H7 (cell line): ENCODE results near the gene NUCB1. TPM values are rescaled to one million over a fixed set of nuclear protein-coding genes. Genes with fewer than 3 reads are reported as not detected.

Source experiments
- total RNA-seq: library from RNA; depleted of rRNA; stranded (reverse); fragments of >200 nt; shearing (Covaris generic); gene quantifications from 2 replicates; pipeline ENCODE4 v1.2.3, GENCODE V29; 2014; rRNA removed

The NUCB1 gene
- total RNA-seq, 1 experiment from 2014 or later, result 203 TPM

Other genes with a start within 250 kb of the NUCB1 start
- 0.15 TPM in 1 of 2 replicates, not detected in the other for gene NTN5, start 227.3 kb upstream of the NUCB1 start, total RNA-seq
- gene FUT2, start 204.3 kb upstream of the NUCB1 start, total RNA-seq, result 0.78 and 1.8 TPM in 2 replicates
- 1.7 and 2.4 TPM in 2 replicates for gene MAMSTR, start 180.6 kb upstream of the NUCB1 start, total RNA-seq
- gene RASIP1, start 159.7 kb upstream of the NUCB1 start, total RNA-seq, result 4.5 and 4.6 TPM in 2 replicates
- 0.18 and 0.24 TPM in 2 replicates for gene IZUMO1, start 153.4 kb upstream of the NUCB1 start, total RNA-seq
- 6.1 and 8.2 TPM in 2 replicates for gene FUT1, start 147.7 kb upstream of the NUCB1 start, total RNA-seq
- 0.35 TPM in 1 of 2 replicates, not detected in the other for gene FGF21, start 144.8 kb upstream of the NUCB1 start, total RNA-seq
- 31.5 and 40.0 TPM in 2 replicates for gene BCAT2, start 89.3 kb upstream of the NUCB1 start, total RNA-seq
- 9.9 and 18.0 TPM in 2 replicates for gene HSD17B14, start 63.8 kb upstream of the NUCB1 start, total RNA-seq
- 20.6 and 25.6 TPM in 2 replicates for gene PLEKHA4, start 31.7 kb upstream of the NUCB1 start, total RNA-seq
- 20.3 and 21.6 TPM in 2 replicates for gene PPP1R15A, start 27.9 kb upstream of the NUCB1 start, total RNA-seq
- gene TULP2, start 1.6 kb upstream of the NUCB1 start, total RNA-seq, result 0.52 and 1.1 TPM in 2 replicates
- not detected in 2 replicates for gene DHDH, start 33.4 kb downstream of the NUCB1 start, total RNA-seq
- gene BAX, start 54.6 kb downstream of the NUCB1 start, total RNA-seq, result 57.8 and 72.6 TPM in 2 replicates
- 2,437 and 3,282 TPM in 2 replicates for gene FTL, start 65.0 kb downstream of the NUCB1 start, total RNA-seq
- gene GYS1, start 93.0 kb downstream of the NUCB1 start, total RNA-seq, result 35.2 and 50.2 TPM in 2 replicates
- gene RUVBL2, start 93.6 kb downstream of the NUCB1 start, total RNA-seq, result 256 and 327 TPM in 2 replicates
- not detected in 2 replicates for gene LHB, start 116.8 kb downstream of the NUCB1 start, total RNA-seq
- not detected in 2 replicates for gene CGB3, start 124.0 kb downstream of the NUCB1 start, total RNA-seq
- 1.4 TPM in 1 of 2 replicates, not detected in the other for gene CGB2, start 131.6 kb downstream of the NUCB1 start, total RNA-seq
- gene CGB1, start 136.6 kb downstream of the NUCB1 start, total RNA-seq, result not detected in 2 replicates
- gene CGB5, start 143.5 kb downstream of the NUCB1 start, total RNA-seq, result not detected in 2 replicates
- not detected in 2 replicates for gene CGB8, start 148.8 kb downstream of the NUCB1 start, total RNA-seq
- not detected in 2 replicates for gene CGB7, start 157.4 kb downstream of the NUCB1 start, total RNA-seq
- 0.81 and 1.2 TPM in 2 replicates for gene NTF4, start 164.5 kb downstream of the NUCB1 start, total RNA-seq
- gene KCNA7, start 172.4 kb downstream of the NUCB1 start, total RNA-seq, result not detected in 2 replicates
- 338 and 397 TPM in 2 replicates for gene SNRNP70, start 185.1 kb downstream of the NUCB1 start, total RNA-seq
- gene LIN7B, start 214.1 kb downstream of the NUCB1 start, total RNA-seq, result 2.2 and 4.1 TPM in 2 replicates
- gene C19orf73, start 218.8 kb downstream of the NUCB1 start, total RNA-seq, result 1.4 and 3.2 TPM in 2 replicates
- 21.1 and 23.6 TPM in 2 replicates for gene PPFIA3, start 219.2 kb downstream of the NUCB1 start, total RNA-seq